Activated T-cell treated with anti-CD3 and anti-CD28 coated beads, Interleukin-2, amount 50 U/mL, for 72 hours (primary cell): ENCODE measurements around the gene HAPLN1. TPM values are rescaled to one million over a fixed set of nuclear protein-coding genes. Genes with fewer than 3 reads are reported as not detected.

ENCODE experiments used
- ATAC-seq, 2 donors: fragments of 150-1000 bp; cut with Tn5 transposase; replicated peaks in 1 of 2; 2 replicates each; pipeline ENCODE4 v1.10.0; 2021; ENCODE audit warnings: moderate library complexity in 2 of 2, mild to moderate bottlenecking in 1 of 2
- DNase-seq, 2 donors: peaks; one replicate each; pipeline ENCODE4 v3.0.0; 2021 to 2022; ENCODE audit warnings: mixed read lengths in 1 of 2
- H3K27ac Mint-ChIP-seq: one replicate; pipeline ENCODE4 v1.8.0; 2022; ENCODE audit warnings: mild to moderate bottlenecking, moderate library complexity, mixed read lengths
- H3K27me3 Mint-ChIP-seq: one replicate; pipeline ENCODE4 v1.8.0; 2022; ENCODE audit warnings: low read depth, mixed read lengths
- H3K36me3 Mint-ChIP-seq, 2 donors: one replicate each; pipeline ENCODE4 v1.8.0; 2022; ENCODE audit warnings: mixed read lengths in 2 of 2, mild to moderate bottlenecking in 1 of 2; ENCODE audit not compliant: insufficient read depth in 2 of 2
- H3K4me1 Mint-ChIP-seq: one replicate; pipeline ENCODE4 v1.8.0; 2022; ENCODE audit warnings: low read depth, mixed read lengths
- H3K4me3 Mint-ChIP-seq, 2 donors: one replicate each; pipeline ENCODE4 v1.8.0; 2022; ENCODE audit warnings: mild to moderate bottlenecking in 2 of 2, mixed read lengths in 2 of 2, moderate library complexity in 2 of 2
- H3K9me3 Mint-ChIP-seq, 2 donors: one replicate each; pipeline ENCODE4 v1.8.0; 2022; ENCODE audit warnings: mixed read lengths in 2 of 2
- total RNA-seq, 2 donors: library from RNA; stranded (reverse); gene quantifications; one replicate each; pipeline ENCODE4 v1.2.3, GENCODE V29; 2022

HAPLN1 gene
- total RNA-seq, 2 donors from 2014 or later, result not detected

GRCh38 chr5:83654427-83654994 lies 66.1 kb downstream of the HAPLN1 start:
- no peaks in the 10 kb centered on the region for H3K36me3 Mint-ChIP-seq
- H3K4me3 Mint-ChIP-seq, result no peak overlapping the region
- no peak overlapping the region for H3K27ac Mint-ChIP-seq
- no peaks in the 10 kb centered on the region for H3K4me1 Mint-ChIP-seq
- H3K27me3 Mint-ChIP-seq, result no peaks in the 10 kb centered on the region
- no peaks in the 10 kb centered on the region for H3K9me3 Mint-ChIP-seq
- DNase-seq, result no peak
- ATAC-seq, result no peak

DNA sequence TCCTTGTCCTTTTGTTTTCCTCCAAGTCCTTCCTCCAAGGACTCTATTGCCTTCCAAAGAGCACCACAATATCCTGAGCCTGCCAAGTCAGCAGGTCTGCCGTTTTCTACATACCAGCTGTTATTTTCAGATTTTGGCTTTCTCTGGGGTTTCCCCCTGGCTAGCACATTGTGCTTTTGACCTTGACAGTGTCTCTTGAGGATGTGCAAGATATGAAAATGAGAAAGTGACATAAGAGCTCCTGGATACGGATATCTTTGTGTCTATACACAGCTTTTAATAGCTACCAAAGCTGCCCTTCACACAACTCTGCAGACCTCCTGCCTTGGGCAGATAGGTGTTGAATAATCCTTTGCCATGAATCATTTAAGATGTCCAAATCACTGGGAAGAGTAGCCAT lies 67.0 kb downstream of the HAPLN1 start:
- DNase-seq, result no peak
- H3K27me3 Mint-ChIP-seq, result no peaks in the 10 kb centered on the region
- no peak for ATAC-seq
- no peaks in the 10 kb centered on the region for H3K4me1 Mint-ChIP-seq
- no peaks in the 10 kb centered on the region for H3K9me3 Mint-ChIP-seq
- H3K27ac Mint-ChIP-seq, result no peak overlapping the region
- no peak overlapping the region for H3K4me3 Mint-ChIP-seq
- no peaks in the 10 kb centered on the region for H3K36me3 Mint-ChIP-seq

DNA sequence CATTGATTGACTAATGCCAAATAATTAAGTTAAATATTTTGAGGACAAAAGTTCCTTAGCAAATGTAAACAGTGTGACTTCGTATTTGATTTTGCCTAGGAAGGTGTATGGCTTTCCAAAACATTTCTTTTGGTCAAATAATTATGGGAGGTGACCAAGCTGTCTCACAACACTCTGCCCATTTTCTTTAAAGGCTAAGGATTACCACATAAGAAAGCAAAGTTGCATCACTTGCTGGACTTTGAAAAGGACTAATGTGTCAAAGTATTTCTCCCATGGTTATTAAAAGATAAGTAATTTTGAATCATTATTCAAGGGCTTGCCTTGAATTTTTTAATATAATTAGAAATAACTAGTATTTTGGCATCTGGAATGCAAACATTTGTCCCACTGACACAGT lies 74.7 kb downstream of the HAPLN1 start:
- H3K4me1 Mint-ChIP-seq, result no peaks in the 10 kb centered on the region
- DNase-seq (no peak), ATAC-seq (no peak)
- no peak overlapping the region for H3K27ac Mint-ChIP-seq
- no peaks in the 10 kb centered on the region for H3K36me3 Mint-ChIP-seq
- H3K9me3 Mint-ChIP-seq, result no peaks in the 10 kb centered on the region
- H3K4me3 Mint-ChIP-seq, result no peak overlapping the region
- peaks cover 4% of the 10 kb centered on the region for H3K27me3 Mint-ChIP-seq

DNA sequence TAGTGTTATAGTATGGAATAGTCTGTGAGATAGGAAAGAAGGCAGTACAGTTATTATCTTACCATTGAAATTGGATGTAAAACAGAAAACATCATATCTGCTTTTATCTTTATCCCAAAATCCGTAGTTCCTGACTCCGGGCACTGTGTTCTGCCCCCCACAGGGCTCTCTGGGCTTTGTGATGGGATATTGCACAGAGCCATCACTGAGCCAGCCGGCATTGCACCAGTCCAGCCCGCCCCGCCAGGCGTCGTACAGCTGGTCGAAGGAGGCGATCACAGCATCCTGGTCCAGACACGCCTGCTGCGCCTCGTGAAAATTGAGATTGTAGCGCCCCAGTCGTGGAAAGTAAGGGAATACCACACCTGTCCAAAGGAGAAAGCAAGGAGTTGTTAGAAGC lies 76.4 kb downstream of the HAPLN1 start:
- H3K27ac Mint-ChIP-seq, result no peak overlapping the region
- no peak for ATAC-seq
- H3K4me3 Mint-ChIP-seq, result no peak overlapping the region

GRCh38 chr5:83641946-83642345 lies 78.7 kb downstream of the HAPLN1 start:
- no peak overlapping the region for H3K4me3 Mint-ChIP-seq
- DNase-seq, result no peak
- no peak overlapping the region for H3K27ac Mint-ChIP-seq
- peaks cover 4% of the 10 kb centered on the region for H3K27me3 Mint-ChIP-seq
- no peaks in the 10 kb centered on the region for H3K9me3 Mint-ChIP-seq
- ATAC-seq, result no peak
- H3K4me1 Mint-ChIP-seq, result no peaks in the 10 kb centered on the region
- H3K36me3 Mint-ChIP-seq, result no peaks in the 10 kb centered on the region

More for the DNA sequence above, 76.4 kb downstream of the HAPLN1 start:
- Mint-ChIP-seq H3K9me3 (no peaks in the 10 kb centered on the region), H3K27me3 (peaks cover 4% of the 10 kb centered on the region), H3K4me1 (no peaks in the 10 kb centered on the region), H3K36me3 (no peaks in the 10 kb centered on the region)
- no peak for DNase-seq

DNA sequence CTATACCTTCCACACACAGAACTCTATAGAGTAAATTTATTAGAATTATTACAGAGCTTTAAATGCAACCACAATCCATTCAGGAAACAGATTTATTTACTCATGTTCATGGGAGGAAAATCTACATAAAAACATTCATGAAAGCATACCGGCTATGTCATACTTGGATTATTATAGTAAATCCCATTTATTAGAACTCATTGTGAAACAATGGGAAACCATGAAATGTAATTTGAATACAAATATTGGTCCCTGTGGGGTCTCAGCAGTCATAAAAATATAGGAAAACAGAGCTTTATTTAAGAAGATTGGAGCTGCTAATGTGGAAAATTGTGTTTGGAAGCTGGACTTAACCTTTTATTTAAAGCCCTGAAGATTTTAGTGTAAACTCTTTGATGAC lies 80.7 kb downstream of the HAPLN1 start:
- Mint-ChIP-seq H3K27ac (no peak overlapping the region), H3K36me3 (no peaks in the 10 kb centered on the region), H3K9me3 (no peaks in the 10 kb centered on the region), H3K4me1 (no peaks in the 10 kb centered on the region), H3K4me3 (no peak overlapping the region), H3K27me3 (peaks cover 4% of the 10 kb centered on the region)
- ATAC-seq (no peak), DNase-seq (no peak)

- DNase-seq (no peak), ATAC-seq (no peak)
- no peak overlapping the region for H3K27ac Mint-ChIP-seq
- H3K4me1 Mint-ChIP-seq, result no peaks in the 10 kb centered on the region
- no peak overlapping the region for H3K4me3 Mint-ChIP-seq
- H3K27me3 Mint-ChIP-seq, result no peaks in the 10 kb centered on the region
- no peaks in the 10 kb centered on the region for H3K9me3 Mint-ChIP-seq
- H3K36me3 Mint-ChIP-seq, result no peaks in the 10 kb centered on the region
These were observed 84.5 kb downstream of the HAPLN1 start for GRCh38 chr5:83636156-83636555.

- H3K9me3 Mint-ChIP-seq, result no peaks in the 10 kb centered on the region
- no peaks in the 10 kb centered on the region for H3K27me3 Mint-ChIP-seq
- ATAC-seq (no peak), DNase-seq (no peak)
- no peaks in the 10 kb centered on the region for H3K4me1 Mint-ChIP-seq
- H3K27ac Mint-ChIP-seq, result no peak overlapping the region
- H3K4me3 Mint-ChIP-seq, result no peak overlapping the region
- H3K36me3 Mint-ChIP-seq, result no peaks in the 10 kb centered on the region
These were observed 87.4 kb downstream of the HAPLN1 start for GRCh38 chr5:83633285-83633684.

DNA sequence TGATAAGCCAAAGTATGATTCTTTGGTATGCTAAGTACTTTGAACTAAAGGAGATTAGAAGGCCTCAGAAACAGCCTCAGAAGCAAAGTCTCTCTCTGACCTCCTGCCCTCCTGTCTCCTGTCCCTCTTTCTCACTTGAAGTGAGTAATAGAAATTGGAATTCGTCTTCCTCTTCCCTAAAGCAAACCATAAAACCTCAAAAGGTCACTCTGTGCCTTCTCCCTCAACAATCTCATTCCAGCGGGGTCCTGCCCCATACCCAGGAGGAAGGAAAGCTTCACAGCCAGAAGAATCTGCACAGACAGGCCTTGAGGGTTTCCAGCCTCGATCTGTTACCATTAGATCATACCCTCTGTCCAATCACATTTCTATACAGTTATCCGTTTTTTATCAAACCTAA lies 87.8 kb downstream of the HAPLN1 start:
- H3K4me3 Mint-ChIP-seq, result no peak overlapping the region
- no peaks in the 10 kb centered on the region for H3K36me3 Mint-ChIP-seq
- H3K9me3 Mint-ChIP-seq, result no peaks in the 10 kb centered on the region
- H3K4me1 Mint-ChIP-seq, result no peaks in the 10 kb centered on the region
- H3K27me3 Mint-ChIP-seq, result no peaks in the 10 kb centered on the region
- DNase-seq (no peak), ATAC-seq (no peak)
- H3K27ac Mint-ChIP-seq, result no peak overlapping the region

DNA sequence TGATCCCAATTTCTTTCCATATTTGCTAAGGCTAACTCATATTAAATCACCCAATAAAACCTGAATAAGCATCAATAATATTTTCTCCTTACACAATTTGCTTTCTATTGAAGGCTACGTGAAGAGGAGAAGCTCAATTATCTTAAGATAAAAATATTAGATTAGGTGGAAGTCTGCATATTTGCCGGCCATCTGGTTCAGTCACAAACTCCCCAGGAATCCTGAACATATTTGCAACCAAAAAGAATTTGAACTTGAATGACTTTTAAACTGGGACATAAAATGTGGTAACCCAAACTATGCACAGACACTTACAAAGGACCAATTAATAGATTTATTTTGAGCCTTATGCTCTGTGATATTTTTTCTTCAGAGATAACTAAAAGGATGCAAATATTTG lies 92.3 kb downstream of the HAPLN1 start:
- no peak for DNase-seq
- Mint-ChIP-seq H3K4me3 (no peak overlapping the region), H3K36me3 (no peaks in the 10 kb centered on the region), H3K4me1 (no peaks in the 10 kb centered on the region), H3K27ac (no peak overlapping the region), H3K27me3 (no peaks in the 10 kb centered on the region), H3K9me3 (no peaks in the 10 kb centered on the region)
- ATAC-seq, result no peak

DNA sequence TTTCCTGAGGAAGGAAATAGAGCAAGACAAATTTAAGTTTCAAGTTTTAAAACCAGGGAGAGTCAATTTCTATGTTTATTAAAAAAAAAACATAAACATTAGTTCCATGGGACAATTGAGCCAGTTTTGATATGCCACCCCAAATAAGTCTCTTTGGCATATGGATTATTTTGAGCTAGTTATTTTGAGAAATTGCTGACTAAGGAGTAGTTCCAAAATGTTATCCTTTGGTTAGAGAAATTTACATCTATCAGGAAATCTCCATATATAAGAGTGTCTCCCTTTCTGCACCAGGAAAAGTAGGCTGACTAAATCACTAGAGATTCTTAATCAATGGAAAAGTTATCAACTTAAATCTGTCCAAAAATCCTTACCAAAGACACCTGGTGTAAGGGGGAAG lies 105.8 kb downstream of the HAPLN1 start:
- peaks cover 0 to 2% of the 10 kb centered on the region in 2 donors for H3K36me3 Mint-ChIP-seq
- no peak for ATAC-seq
- H3K9me3 Mint-ChIP-seq, result peaks cover 4% of the 10 kb centered on the region in 2 donors

GRCh38 chr5:83608122-83608521 lies 112.5 kb downstream of the HAPLN1 start:
- Mint-ChIP-seq H3K36me3 (no peaks in the 10 kb centered on the region), H3K4me3 (no peak overlapping the region)
- DNase-seq, result no peak

More for the DNA sequence above, 105.8 kb downstream of the HAPLN1 start:
- no peak for DNase-seq
- Mint-ChIP-seq H3K4me1 (no peaks in the 10 kb centered on the region), H3K27ac (no peak overlapping the region), H3K4me3 (no peak overlapping the region), H3K27me3 (peaks cover 20% of the 10 kb centered on the region)

DNA sequence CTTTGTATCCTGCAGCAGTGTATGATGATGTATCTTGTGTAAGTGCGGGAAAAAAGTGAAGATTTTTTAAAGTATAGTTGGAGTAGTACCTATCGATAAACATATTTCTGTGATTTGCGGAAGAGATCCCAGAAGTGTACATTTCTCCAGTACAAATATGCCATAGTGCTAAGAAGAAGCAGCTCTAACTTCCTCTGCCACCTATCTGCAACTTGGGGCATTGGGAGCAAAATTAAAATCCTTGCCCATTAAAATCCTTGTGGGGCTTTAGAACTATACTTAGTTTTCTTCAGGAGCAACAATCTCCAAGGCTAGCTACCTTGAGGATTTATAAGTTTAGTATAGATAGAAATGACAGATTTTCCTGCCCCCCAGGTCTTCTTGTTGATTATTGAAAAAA lies 125.4 kb downstream of the HAPLN1 start:
- no peak for DNase-seq
- Mint-ChIP-seq H3K27me3 (no peaks in the 10 kb centered on the region), H3K9me3 (no peaks in the 10 kb centered on the region), H3K36me3 (no peaks in the 10 kb centered on the region), H3K27ac (no peak overlapping the region), H3K4me3 (no peak overlapping the region), H3K4me1 (no peaks in the 10 kb centered on the region)
- ATAC-seq, result no peak

More at GRCh38 chr5:83608122-83608521, 112.5 kb downstream of the HAPLN1 start:
- ATAC-seq, result no peak
- no peaks in the 10 kb centered on the region for H3K4me1 Mint-ChIP-seq
- no peak overlapping the region for H3K27ac Mint-ChIP-seq
- H3K9me3 Mint-ChIP-seq, result no peaks in the 10 kb centered on the region
- H3K27me3 Mint-ChIP-seq, result peaks cover 12% of the 10 kb centered on the region

DNA sequence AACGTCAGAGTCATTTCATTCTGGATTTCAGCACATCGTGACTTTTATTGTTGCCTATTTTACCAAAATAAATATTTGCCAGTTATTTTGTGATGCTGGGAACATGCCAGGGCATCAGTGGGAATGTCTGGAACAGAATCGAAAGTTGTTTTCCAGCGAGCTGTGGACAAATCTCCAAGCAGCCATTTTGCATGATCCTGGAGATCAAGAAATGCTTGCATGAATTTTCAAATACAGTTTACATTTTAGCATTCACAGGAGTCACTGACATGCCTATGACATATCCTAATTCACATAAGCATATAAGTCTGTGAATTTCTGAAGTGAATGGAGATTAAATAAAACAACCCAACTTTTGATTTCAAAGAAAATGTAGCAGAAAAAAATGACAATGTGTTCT lies 129.7 kb downstream of the HAPLN1 start:
- no peaks in the 10 kb centered on the region for H3K9me3 Mint-ChIP-seq
- H3K27me3 Mint-ChIP-seq, result peaks cover 14% of the 10 kb centered on the region
- H3K27ac Mint-ChIP-seq, result no peak overlapping the region
- H3K4me1 Mint-ChIP-seq, result no peaks in the 10 kb centered on the region
- no peak overlapping the region for H3K4me3 Mint-ChIP-seq
- ATAC-seq (no peak), DNase-seq (no peak)
- no peaks in the 10 kb centered on the region for H3K36me3 Mint-ChIP-seq
